Measurements from ENCODE around the gene APEX1. TPM values are rescaled to one million over a fixed set of nuclear protein-coding genes. Genes with fewer than 3 reads are reported as not detected.
"Not testable (repeated sequence)": the region's sequence is repeated elsewhere in the genome, so short reads cannot be mapped to it uniquely, and the experiment has no call there.

APEX1 gene
- polyA plus RNA-seq, 10 donors = 136 to 200 (median 160) TPM

DNA sequence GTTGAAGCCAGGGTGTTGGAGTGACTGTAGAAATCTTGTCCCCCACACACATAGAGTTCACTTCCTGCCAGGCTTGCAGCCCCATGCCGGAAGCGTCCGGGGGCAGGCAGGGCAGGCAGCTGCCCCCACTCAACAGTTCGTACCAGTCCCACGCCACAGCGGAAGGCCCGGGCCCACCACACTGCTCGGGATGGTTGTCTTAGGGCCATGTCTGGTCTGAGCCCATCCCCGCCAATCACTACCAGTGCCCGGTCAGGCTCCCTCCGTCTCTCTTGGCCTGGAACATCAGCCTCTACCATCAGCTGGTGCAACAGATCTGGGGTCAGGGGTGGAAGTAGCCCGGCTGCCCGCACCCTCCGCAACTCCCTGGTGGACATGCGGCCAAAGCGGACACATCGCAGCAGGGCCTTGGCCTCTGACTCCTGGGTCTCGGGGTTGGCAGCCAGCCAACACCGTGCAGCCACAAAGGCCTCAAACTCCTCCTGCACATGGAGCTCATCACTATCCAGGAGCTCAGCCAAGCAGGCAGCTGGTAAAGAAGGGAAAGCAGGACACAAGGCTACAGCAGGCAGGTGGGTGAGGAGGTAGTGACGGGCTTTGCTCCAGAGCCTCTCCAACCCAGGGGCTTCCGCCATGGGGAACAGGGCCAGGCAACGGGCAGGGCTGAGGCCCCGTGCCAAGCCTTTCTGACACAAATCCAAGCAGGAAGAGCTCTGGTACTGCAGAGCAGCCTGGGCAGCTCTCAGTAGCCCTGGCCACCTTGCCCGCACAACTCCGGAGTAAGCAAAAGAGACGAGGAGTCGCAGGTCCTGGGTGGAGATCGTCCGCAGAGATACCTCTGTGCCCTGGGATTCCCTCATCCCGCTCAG, 25.0 kb upstream of the APEX1 start:
- peak in 1 of 3 donors; percentile 8 for DNase-seq

DNA sequence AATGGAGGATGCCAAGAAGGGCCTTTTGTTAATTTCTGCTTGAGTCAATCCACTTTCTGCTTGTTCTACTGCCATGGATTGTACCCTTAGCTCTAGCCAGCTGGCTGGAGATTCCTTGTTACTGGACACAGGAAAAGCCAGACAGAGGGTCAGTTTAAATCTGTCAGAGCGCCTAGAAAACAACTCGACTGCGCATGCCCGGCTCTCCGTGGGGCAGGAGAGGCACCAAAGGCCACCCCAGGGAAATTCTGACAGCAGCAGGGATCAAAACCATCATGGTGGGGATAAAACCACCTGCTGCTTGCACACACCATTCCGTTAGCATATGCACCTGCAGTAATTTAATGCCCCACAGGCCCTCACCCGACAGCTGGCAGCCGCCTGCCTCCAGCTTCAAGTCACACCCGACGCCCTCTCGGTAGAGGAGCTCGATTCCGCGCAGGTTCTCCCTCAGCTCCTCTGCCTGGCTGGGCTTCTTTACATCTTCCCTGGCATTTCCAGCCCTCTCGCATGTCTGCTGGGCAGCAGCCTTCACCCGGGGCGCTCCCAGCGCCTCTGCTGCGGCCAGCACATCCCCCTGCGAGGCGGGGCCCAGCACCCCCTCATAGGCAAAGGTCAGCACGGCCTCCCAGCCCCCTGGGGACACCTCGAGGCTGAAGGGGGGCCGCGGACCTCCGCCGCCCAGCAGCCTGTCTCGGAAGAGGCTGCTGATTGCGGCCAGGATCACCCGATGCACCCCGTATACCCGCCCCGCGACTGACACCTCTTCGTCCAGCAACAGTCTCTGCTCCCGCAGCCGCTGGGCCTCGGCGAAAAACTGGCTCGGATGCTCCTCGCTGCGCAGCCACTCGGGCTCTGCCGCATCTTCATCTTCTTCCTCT, 20.1 kb upstream of the APEX1 start:
- peak; percentile 33 to 53 (median 44) for DNase-seq

DNA sequence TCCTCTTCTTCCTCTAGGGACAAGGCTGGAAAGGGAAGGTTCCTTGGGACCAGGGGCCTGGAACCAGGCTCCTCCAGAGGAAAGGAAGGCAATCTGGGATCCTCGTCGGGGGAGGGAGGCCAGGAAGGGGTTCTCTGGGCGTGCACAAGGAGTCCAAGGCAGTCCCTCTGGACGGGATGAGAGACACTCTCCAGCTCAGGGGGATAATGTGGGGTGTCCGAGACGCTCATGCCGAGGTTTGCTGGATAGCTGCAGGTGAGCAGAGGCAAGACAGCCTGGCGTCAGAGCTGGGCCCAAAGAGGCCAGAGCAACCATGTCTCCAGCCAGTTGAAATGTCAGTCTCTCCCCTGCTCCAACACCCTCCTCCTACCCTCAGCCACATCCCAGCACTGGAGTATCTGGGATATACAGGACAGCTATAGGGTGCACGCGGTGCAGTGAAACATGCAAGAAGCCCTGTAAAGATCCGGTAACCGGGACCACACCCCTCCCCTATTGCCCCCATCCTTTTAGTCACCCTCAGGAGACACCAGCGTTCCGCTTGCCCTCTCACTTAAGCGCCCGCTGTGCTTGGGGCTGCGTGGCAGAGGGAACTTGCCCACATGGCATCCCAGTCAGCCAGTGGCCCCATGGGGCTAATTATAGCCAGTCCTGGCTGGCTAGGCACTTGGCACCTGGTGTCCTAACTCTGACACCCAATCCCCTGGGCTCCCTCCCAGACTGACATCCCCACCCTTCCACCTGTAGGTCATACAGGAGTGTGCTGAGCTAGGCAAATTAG, 19.3 kb upstream of the APEX1 start, which contains the start of gene KLHL33:
Gene KLHL33, minus strand, starts transcription at position 585 of the 781 bp plus-strand sequence. Its CDS starts 355 bp downstream, at position 230.
- DNase-seq = peak in 1 of 3 donors; percentile 10

DNA sequence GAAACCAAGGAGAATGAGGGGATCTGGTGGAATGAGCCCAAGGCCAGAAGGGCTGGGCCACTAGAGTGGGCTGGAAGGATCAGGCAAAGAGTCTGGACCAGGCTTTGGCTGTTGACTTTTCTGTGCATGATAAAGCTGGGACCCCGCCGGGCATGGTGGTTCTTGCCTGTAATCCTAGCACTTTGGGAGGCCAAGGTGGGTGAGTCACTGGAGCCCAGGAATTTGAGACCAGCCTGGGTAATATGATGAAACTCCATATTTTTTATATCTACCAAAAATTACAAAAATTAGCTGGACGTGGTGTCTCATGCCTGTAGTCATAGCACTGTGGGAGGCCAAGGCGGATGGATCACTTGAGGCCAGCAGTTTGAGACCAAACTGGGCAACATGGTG, 18.7 kb upstream of the APEX1 start:
- peak in 1 of 3 donors; percentile 32 for DNase-seq

DNA sequence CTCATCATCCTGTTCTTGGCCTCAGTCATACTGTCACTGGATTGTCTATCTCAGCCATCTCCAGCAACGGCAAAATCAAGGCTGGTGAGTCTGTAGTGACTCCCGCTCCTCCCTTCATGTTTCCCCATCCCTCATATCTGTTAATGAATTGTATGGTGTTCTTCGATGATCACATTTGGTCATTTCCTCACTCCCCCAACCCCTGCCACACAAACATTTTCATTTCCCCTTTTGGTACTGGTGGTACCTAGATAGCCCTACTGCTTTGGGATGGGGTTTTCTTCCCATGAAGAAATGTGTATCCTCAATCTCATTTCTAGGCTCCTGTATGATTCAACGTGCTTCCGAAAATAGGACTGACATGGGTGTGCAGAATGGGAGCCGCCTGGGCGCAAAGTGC, 16.4 kb upstream of the APEX1 start:
- DNase-seq = no peak

DNA sequence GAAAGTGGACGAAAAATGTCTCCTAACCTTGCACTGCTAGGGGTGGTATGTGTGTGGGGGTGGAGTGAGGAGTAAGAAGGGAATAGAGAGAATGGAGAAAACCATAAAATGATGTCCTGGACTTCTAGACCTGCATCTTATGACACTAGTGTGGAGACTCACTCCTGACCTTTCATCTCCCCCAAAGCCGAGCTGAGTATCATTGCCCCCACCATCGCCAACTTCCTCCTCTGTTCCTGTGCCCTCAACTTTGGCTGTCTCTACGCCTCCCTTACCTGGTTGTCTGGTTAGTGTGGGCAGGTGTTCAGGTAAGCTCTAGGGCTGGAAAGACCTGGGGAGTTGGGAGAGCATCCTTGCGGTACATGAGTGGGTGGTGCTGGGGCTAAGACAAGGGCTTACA, 14.6 kb upstream of the APEX1 start:
- no peak for DNase-seq

DNA sequence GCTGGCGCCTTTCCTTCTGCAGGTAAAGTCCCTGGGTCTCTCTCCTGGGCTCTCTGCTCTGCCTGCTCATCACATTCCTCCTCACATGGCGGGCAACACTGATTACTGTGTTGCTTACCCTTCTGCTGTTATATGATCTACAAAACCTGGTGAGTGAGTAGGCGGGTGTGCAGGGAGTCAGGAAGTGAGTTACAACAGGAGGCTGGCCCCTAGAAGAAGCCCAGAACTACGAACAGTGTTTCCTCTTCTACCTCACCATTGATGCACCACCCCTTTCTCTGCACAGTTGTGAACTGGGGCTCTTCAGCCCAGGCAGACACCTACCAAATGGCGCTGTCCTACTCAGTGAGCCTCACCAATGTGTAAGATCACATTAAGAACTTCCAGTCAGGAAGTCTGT, 14.1 kb upstream of the APEX1 start:
- no peak for DNase-seq

DNA sequence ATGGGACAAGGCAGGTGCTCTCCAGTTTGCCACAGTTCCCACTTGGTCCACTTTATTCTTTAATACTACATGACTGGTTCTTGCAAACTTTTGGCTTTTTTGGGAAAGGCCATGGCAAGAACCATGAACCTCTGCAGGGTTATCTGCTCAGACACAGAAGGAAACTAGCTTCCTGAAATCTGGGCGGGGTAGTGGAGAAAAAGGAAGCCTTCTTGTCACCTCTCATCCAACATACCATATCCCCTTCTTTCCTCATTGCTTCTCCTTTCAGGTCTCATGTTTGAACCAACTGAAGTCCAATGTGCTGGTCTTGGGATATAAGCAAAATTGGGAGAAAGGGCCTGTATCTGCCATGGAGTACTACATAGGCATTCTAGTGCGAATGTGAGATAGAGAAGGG, 13.6 kb upstream of the APEX1 start:
- no peak for DNase-seq

DNA sequence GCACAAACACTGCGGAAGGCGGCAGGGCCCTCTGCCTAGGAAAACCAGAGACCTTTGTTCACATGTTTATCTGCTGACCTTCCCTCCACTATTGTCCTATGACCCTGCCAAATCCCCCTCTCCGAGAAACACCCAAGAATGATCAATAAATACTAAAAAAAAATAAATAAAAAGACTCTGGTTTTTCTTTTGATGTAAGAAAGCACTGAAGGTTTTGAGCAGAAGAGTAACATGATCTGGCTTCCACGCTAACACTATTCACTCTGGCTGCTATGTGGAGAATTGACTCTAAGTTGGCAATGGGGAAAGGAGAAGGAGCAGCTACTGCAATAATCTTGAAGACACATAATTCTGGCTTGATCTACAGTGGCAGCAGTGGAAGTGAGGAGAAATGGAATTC, 11.4 kb upstream of the APEX1 start:
- DNase-seq = not testable (repeated sequence)

DNA sequence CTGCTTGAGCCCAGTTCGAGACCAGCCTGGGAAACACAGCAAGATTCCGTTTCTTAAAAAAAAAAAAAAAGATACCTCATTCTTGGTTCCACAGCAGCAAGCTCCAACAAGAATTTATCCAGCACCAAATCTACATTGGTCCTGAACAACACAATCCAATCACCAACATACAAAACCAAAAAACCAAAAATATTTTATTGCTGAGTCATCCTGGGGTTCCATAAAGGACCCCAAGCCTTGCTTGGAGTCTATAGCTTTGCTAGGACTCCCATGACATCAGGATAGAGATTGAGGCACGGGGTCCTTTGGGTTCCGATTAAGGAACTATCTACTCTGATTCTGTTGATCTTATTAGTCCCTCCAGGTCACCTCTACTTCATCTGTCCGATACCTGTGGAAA, 8.1 kb upstream of the APEX1 start:
- DNase-seq = no peak

DNA sequence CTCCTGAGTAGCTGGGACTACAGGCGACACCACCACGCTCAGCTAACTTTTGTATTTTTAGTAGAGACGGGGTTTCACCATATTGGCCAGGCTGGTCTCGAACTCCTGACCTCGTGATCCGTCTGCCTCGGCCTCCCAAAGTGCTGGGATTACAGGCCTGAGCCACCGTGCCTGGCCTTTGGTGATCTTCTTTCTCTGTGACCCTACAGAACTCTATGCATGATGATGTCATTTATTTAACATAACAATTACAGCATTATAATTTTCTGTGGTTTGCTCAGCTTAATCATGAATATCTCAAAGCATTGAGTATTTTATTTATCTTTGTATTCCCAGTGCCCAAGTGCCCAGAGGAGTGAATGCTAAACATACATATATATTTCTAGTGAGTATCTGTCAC, 2.2 kb upstream of the APEX1 start:
- not testable (repeated sequence) for DNase-seq

DNA sequence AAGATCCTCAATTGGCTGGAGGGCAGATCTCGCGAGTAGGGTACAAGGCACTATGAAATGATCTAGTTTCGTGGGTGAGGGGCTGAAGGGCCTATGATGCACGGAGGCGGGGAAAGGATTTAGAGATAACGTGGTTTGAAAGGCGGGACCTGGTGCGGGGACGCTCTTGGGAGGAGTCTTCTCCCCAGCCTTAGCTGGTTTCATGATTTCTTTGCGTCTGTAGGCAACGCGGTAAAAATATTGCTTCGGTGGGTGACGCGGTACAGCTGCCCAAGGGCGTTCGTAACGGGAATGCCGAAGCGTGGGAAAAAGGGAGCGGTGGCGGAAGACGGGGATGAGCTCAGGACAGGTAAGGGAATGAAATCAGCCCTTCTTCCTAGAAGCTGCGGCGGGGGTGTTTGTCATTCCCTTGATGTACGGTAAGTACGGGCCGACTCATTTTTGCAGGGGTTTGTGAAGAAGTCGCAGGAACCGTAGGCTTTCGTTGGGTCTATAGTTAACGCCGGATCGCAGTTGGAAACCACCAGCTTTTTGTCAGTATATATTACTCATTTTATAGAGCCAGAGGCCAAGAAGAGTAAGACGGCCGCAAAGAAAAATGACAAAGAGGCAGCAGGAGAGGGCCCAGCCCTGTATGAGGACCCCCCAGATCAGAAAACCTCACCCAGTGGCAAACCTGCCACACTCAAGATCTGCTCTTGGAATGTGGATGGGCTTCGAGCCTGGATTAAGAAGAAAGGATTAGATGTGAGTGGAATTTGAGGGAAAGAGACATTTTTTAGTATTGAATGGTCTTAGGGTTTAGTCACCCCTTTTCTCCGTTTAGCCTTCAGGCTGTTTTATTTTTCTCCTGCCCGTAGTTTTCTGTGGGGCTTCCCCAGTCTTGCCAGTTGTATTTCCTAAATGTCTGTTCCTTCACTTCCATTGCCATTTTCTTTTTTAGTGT, 602 bp downstream of the APEX1 start:
- DNase-seq = no peak

DNA sequence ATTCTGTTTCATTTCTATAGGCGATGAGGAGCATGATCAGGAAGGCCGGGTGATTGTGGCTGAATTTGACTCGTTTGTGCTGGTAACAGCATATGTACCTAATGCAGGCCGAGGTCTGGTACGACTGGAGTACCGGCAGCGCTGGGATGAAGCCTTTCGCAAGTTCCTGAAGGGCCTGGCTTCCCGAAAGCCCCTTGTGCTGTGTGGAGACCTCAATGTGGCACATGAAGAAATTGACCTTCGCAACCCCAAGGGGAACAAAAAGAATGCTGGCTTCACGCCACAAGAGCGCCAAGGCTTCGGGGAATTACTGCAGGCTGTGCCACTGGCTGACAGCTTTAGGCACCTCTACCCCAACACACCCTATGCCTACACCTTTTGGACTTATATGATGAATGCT, 1.9 kb downstream of the APEX1 start:
- DNase-seq = no peak

DNA sequence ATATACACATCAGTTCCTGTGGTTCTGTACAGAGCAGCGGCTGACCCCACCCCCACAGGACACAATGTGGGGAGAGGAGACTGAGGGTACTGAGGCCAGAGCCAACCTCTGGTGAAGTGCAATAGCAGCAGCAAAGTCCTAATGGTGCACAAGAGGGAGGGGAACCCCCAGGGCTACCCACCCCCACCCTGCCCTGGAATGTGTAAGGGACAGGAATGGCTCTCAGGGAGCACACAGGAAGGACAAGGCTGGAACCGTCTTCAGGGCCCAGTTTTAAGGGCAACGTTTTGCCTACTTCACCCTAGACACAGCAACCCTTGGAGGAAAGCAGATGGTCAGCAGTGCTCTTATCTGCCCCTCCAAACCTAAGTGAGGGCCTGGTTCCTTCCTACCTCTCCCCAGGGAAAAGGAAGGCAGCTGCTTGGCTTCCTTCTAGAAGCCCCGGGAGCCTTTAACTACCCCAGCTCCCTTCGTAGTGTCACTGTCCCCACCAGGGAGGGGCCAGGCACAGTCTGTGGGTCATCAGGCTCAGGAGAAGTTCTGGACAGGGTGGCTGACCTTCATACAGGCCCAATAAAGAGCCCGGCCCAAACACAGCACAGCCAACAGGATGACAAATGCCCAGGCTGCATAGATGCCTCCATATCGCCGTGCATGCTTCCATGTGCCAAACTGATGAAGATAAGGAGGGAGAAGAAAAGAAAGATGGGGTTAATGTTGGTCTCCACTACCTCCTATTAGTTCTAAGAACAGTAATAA, 3.2 kb downstream of the APEX1 start:
- DNase-seq = no peak

DNA sequence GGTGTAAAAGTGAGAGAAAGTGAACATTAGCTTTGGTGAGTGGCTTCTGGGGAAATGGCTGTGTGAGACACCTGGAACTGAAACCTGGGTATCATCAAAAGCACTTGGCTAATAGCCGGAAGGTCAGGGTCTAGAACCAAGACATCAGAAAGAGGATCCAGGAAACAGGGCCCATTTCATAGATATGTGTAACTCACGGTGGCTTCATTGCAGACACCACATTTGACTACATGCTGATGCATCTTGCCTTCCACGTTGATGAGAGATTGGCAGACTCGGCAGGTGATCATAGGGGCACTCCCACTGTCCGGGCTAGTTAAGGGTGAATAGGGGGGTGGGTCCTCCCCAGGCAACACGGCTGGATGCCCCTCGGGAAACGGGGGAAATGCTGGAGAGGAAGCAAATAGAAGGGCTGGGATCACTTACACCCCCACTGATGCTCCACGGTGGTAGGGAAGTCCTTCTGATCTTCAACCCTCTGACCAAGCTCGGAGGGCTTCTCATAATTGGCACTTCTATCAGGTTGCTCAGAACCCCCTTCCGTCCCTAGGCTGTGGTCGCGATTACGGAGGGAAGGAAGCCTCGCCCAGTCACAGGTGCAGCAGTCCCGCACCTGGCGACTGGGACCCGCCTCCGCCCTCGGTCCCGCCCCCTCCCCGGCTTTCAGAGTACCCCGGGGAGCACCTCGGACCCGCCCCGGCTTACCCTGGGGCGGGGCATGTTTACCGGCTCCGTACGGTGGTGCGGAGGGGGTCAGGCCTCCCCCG, 5.6 kb downstream of the APEX1 start:
- DNase-seq = no peak

DNA sequence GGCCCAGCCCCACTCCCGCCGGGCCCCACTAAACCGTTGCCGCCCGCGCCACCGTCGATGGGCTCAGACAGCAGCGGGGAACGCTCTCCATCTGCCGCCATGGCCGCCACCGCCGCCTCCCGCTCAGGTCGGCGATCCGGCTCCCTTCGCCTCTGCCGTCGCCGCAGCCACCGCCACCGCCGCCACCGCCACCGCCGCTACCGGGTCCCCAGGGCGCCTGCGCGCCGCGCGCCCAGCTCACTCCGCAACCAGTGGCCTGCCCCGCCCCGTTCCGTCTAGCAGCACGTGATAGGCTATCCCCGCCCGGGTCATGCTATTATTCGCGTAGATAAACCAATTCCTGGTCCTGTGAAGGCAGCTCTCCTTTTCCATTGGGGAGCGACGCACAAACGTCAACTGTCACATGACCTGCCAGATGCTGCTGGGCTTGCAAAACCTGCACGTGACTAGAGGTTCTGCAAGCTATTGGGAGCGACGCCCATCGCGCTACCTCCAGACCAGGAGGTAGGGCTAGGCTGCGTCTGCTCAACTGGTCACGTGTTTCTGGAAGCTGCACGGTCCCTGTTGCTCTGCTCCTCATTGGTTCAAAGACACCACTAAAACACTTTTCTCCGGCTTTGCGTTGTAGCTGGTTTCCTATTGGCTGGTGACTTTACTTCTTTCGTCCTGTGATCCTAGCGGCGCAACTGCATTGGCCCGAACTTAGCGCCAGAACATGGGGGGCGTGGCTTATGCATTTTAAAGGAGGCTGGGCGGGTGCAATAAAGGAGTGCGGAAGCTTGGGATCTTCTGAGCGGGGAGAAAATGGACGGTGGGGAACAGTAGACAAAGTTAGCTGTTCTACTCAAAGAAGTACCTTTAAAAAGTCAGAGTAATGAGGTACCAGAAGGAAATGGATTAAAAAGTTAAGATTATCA, 6.5 kb downstream of the APEX1 start, which contains the start of gene PIP4P1:
Gene PIP4P1, minus strand, starts transcription at position 210 of the 917 bp plus-strand sequence. Its CDS starts 109 bp downstream, at position 101.
- DNase-seq = peak; percentile 99 to 100 (median 100)

DNA sequence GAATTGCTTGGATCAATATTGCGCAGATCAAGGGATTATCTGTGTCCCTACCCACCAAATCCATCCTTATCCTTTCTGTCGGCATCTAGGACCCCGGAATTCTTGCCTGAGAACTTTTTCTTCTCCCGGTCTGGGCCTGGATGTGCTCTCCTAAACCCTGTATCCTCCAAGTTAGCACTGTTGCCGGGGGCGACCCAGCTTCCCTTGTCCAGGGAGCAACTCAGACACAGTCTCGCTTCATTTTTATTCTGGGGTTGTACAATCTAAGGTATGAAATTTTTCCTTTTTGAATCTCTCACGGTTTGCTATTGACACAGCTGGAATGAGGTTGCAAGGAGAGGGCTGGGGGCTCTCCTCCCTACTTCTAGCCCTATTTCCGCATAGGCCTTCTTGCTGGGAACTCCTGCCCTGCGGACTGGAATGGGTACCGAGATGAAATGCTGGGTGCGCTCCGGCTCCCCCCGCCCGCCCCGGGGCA, 13.8 kb downstream of the APEX1 start:
- no peak for DNase-seq

Measured in muscle of back (tissue), 11 donors.